Testis (tissue), 2 donors: ENCODE results near the gene ZNF521.

ENCODE experiments used
- CTCF ChIP-seq, 3 experiments: fragments of 450-650 bp in 2 of 3; fragments of 200-600 bp in 1 of 3; sonication (generic) in 1 of 3; IDR thresholded peaks; one replicate each; pipeline ENCODE4 v1.5.1; 2016 to 2019; ENCODE audit warnings: antibody characterized with exemption in 3 of 3, mild to moderate bottlenecking in 2 of 3, moderate library complexity in 1 of 3
- POLR2A ChIP-seq: fragments of 450-650 bp; IDR thresholded peaks from one replicate; pipeline ENCODE4 v1.6.1; 2017; ENCODE audit warnings: antibody characterized with exemption, mild to moderate bottlenecking, moderate library complexity

GRCh38 chr18:25298853-25299274 lies 53.1 kb downstream of the ZNF521 start:
- TF ChIP-seq CTCF (IDR thresholded peaks at IDR 0.05), result no peak
- no peak for TF ChIP-seq POLR2A
